Measurements from ENCODE around the gene FGF18. TPM values are rescaled to one million over a fixed set of nuclear protein-coding genes. Genes with fewer than 3 reads are reported as not detected.

The FGF18 gene
- total RNA-seq, 3 donors from 2014 or later (not counting 1 experiment from before 2014, with no cell fraction given) = 0.16 to 0.25 (median 0.23) TPM

DNA sequence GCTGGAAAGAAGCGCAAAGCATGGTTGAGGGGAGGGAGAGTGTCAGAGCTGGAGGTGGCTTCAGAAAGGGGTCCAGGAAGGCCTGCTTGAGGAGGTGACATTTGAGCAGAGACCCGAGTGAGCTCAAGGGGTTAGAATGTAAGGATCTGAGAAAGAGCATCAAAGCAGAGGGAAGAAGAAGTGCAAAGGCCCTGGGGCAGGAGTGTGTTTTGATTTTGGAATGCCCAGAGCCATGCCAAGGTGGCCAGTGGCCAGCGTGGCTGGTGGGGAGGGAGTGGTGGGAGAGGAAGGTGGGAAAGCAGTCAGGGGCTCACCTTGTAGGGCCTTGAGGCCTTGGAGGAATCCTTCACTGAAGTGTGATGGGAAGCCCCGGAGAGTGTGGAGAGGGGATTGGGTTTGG is 15.4 kb downstream of the FGF18 start:
- intact Hi-C loops (cut with micrococcal nuclease) = no loop called here
- Mint-ChIP-seq H3K36me3 (no peaks in the 10 kb centered on the region), H3K27ac (no peak overlapping the region), H3K27me3 (ENCODE audit: low read depth in 2 of 2) (no peaks in the 10 kb centered on the region), H3K4me1 (no peaks in the 10 kb centered on the region), H3K9me3 (no peaks in the 10 kb centered on the region), H3K4me3 (no peak overlapping the region)
- 94% methylated on average over 4 of the region's 4 CpGs for WGBS (ENCODE audit: insufficient coverage)
- no peaks in the 10 kb centered on the region for H3K9me3 ChIP-seq (ENCODE audit: control insufficient read depth, insufficient read depth, low read length)
- H3K36me3 ChIP-seq (ENCODE audit: control insufficient read depth, insufficient read depth, low read length) = no peaks in the 10 kb centered on the region
- H3K27me3 ChIP-seq (ENCODE audit: control insufficient read depth, insufficient read depth, low read length) = no peaks in the 10 kb centered on the region
- no peak overlapping the region for H3K27ac ChIP-seq (ENCODE audit: low read length)
- no peak for DNase-seq
- ATAC-seq = no peak
- no peak overlapping the region for H3K4me3 ChIP-seq (ENCODE audit: low read length)
- no peaks in the 10 kb centered on the region for H3K4me1 ChIP-seq (ENCODE audit: control insufficient read depth, insufficient read depth, low read length)
- TF ChIP-seq, protein P1, sequence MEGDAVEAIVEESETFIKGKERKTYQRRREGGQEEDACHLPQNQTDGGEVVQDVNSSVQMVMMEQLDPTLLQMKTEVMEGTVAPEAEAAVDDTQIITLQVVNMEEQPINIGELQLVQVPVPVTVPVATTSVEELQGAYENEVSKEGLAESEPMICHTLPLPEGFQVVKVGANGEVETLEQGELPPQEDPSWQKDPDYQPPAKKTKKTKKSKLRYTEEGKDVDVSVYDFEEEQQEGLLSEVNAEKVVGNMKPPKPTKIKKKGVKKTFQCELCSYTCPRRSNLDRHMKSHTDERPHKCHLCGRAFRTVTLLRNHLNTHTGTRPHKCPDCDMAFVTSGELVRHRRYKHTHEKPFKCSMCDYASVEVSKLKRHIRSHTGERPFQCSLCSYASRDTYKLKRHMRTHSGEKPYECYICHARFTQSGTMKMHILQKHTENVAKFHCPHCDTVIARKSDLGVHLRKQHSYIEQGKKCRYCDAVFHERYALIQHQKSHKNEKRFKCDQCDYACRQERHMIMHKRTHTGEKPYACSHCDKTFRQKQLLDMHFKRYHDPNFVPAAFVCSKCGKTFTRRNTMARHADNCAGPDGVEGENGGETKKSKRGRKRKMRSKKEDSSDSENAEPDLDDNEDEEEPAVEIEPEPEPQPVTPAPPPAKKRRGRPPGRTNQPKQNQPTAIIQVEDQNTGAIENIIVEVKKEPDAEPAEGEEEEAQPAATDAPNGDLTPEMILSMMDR (IDR thresholded peaks at IDR 0.05) = no peak

DNA sequence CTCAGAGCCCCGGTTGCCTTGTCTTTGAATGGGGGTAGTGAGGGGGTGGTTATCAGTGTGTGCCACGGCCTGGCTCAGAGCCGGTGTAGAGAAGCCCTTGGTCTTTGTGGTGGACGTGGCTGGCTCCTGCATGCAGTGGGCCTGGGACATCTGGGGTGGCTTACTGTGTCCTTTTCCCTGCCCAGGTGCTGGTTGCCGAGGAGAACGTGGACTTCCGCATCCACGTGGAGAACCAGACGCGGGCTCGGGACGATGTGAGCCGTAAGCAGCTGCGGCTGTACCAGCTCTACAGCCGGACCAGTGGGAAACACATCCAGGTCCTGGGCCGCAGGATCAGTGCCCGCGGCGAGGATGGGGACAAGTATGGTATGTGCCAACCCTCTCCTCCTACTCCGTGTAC is 16.5 kb downstream of the FGF18 start:
- no peaks in the 10 kb centered on the region for H3K36me3 Mint-ChIP-seq
- no peak overlapping the region for H3K4me3 ChIP-seq (ENCODE audit: low read length)
- H3K9me3 ChIP-seq (ENCODE audit: control insufficient read depth, insufficient read depth, low read length) = no peaks in the 10 kb centered on the region
- H3K27ac Mint-ChIP-seq = no peak overlapping the region
- H3K4me3 Mint-ChIP-seq = no peak overlapping the region
- H3K27ac ChIP-seq (ENCODE audit: low read length) = no peak overlapping the region
- no peaks in the 10 kb centered on the region for H3K9me3 Mint-ChIP-seq
- no peak for DNase-seq
- no peaks in the 10 kb centered on the region for H3K27me3 ChIP-seq (ENCODE audit: control insufficient read depth, insufficient read depth, low read length)
- no peaks in the 10 kb centered on the region for H3K4me1 ChIP-seq (ENCODE audit: control insufficient read depth, insufficient read depth, low read length)
- no peaks in the 10 kb centered on the region for H3K27me3 Mint-ChIP-seq (ENCODE audit: low read depth in 2 of 2)
- ATAC-seq = no peak
- no peaks in the 10 kb centered on the region for H3K4me1 Mint-ChIP-seq
- 92% methylated on average over 20 of the region's 20 CpGs for WGBS (ENCODE audit: insufficient coverage)
- intact Hi-C loops (cut with micrococcal nuclease) = no loop called here
- TF ChIP-seq, protein P1 (IDR thresholded peaks at IDR 0.05) = no peak
- H3K36me3 ChIP-seq (ENCODE audit: control insufficient read depth, insufficient read depth, low read length) = no peaks in the 10 kb centered on the region

DNA sequence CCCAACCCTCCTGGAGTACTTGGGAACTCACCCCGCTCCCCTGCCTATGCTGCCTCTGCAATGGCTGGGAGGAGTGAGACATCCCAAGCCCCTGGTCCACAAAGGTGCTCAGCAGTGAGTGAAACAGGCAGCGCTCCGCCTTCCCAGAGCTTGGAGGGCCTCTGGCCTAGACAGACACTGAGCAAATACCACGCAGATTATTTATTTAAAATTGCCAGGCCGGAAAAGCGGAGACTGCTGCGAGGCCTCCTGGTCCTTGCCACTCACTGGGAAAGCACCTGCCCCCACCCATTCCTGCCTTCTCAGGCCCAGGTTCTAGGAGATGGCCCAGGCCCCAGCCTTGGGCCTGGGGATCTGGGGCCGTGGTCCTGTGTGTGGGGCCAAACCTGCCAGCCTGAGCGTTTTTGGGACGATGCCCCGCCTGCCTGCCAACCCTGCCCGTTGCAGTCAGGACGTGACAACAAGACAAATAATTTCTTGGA is 17.4 kb downstream of the FGF18 start:
- no peaks in the 10 kb centered on the region for H3K36me3 Mint-ChIP-seq
- WGBS (ENCODE audit: insufficient coverage) = 94% methylated on average over 13 of the region's 13 CpGs
- H3K27ac ChIP-seq (ENCODE audit: low read length) = no peak overlapping the region
- DNase-seq (no peak), ATAC-seq (no peak)
- no peaks in the 10 kb centered on the region for H3K36me3 ChIP-seq (ENCODE audit: control insufficient read depth, insufficient read depth, low read length)
- H3K9me3 Mint-ChIP-seq = no peaks in the 10 kb centered on the region
- H3K27ac Mint-ChIP-seq = no peak overlapping the region
- H3K4me1 ChIP-seq (ENCODE audit: control insufficient read depth, insufficient read depth, low read length) = no peaks in the 10 kb centered on the region
- no peaks in the 10 kb centered on the region for H3K27me3 ChIP-seq (ENCODE audit: control insufficient read depth, insufficient read depth, low read length)
- no peaks in the 10 kb centered on the region for H3K27me3 Mint-ChIP-seq (ENCODE audit: low read depth in 2 of 2)
- H3K4me3 Mint-ChIP-seq = no peak overlapping the region
- no peak overlapping the region for H3K4me3 ChIP-seq (ENCODE audit: low read length)
- H3K4me1 Mint-ChIP-seq = no peaks in the 10 kb centered on the region
- TF ChIP-seq, protein P1 (IDR thresholded peaks at IDR 0.05) = no peak
- H3K9me3 ChIP-seq (ENCODE audit: control insufficient read depth, insufficient read depth, low read length) = no peaks in the 10 kb centered on the region
- intact Hi-C loops (cut with micrococcal nuclease) = no loop called here

DNA sequence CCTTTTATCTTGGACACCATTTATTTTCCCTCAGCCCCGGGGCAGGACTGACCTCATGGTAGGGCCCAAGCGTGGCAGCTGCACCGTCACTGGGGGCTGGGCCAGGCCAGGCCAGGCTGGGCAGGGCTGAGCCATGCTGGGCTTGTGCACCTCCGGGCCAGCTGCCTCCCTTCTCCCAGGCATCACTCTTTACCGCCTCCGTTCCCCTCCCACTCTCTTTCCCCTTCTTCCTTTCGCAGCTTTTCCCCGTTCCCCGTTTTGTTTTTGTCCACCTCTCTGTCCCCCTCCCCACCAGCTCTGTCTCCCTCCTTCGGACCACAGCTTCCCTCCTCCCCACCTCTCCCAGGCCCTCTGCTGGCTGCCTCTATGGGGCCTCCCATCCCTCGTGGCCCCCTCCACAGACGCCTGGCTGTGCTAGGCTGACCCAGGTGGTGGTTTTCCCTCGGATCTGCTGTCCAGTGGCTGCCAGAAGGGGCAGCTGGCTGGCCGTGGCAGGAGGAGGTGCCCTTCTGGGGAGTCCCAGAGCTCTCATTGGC is 17.9 kb downstream of the FGF18 start:
- Histone ChIP-seq H3K27me3 (ENCODE audit: control insufficient read depth, insufficient read depth, low read length) (no peaks in the 10 kb centered on the region), H3K9me3 (ENCODE audit: control insufficient read depth, insufficient read depth, low read length) (no peaks in the 10 kb centered on the region), H3K27ac (ENCODE audit: low read length) (no peak overlapping the region), H3K4me1 (ENCODE audit: control insufficient read depth, insufficient read depth, low read length) (no peaks in the 10 kb centered on the region), H3K36me3 (ENCODE audit: control insufficient read depth, insufficient read depth, low read length) (no peaks in the 10 kb centered on the region), H3K4me3 (ENCODE audit: low read length) (no peak overlapping the region)
- Mint-ChIP-seq H3K9me3 (no peaks in the 10 kb centered on the region), H3K4me1 (no peaks in the 10 kb centered on the region), H3K27me3 (ENCODE audit: low read depth in 2 of 2) (no peaks in the 10 kb centered on the region), H3K4me3 (no peak overlapping the region), H3K36me3 (no peaks in the 10 kb centered on the region), H3K27ac (no peak overlapping the region)
- intact Hi-C loops (cut with micrococcal nuclease) = no loop called here
- no peak for DNase-seq
- TF ChIP-seq, protein P1 (IDR thresholded peaks at IDR 0.05) = no peak
- no peak for ATAC-seq
- WGBS (ENCODE audit: insufficient coverage) = 84% methylated on average over 14 of the region's 14 CpGs

All from natural killer cell (primary cell).